Mucosa of stomach (tissue), 1 donor: ENCODE results near the gene LTO1.

Experiments used
- H3K27me3 ChIP-seq: one replicate; pipeline ENCODE4 v1.7.0; 2013; ENCODE audit warnings: mild to moderate bottlenecking, low read length; ENCODE audit not compliant: control insufficient read depth, insufficient read depth
- H3K36me3 ChIP-seq: one replicate; pipeline ENCODE4 v1.7.0; 2013; ENCODE audit warnings: low read length; ENCODE audit not compliant: control insufficient read depth, insufficient read depth
- H3K4me1 ChIP-seq: one replicate; pipeline ENCODE4 v1.7.0; 2013; ENCODE audit warnings: mild to moderate bottlenecking, low read length; ENCODE audit not compliant: control insufficient read depth, insufficient read depth
- H3K4me3 ChIP-seq: one replicate; pipeline ENCODE4 v1.7.0; 2013; ENCODE audit warnings: low read length
- H3K9ac ChIP-seq: one replicate; pipeline ENCODE4 v1.7.0; 2013; ENCODE audit warnings: mild to moderate bottlenecking, low read length, moderate library complexity
- H3K9me3 ChIP-seq: one replicate; pipeline ENCODE4 v1.7.0; 2013; ENCODE audit warnings: mild to moderate bottlenecking, low read length, moderate library complexity; ENCODE audit not compliant: control insufficient read depth
- donor health status: Pancreatic carcinoma.

LTO1 gene

GRCh38 chr11:69644071-69644961 lies 30.8 kb downstream of the LTO1 start:
- Histone ChIP-seq H3K27me3 (peaks cover 3% of the 10 kb centered on the region), H3K9me3 (no peaks in the 10 kb centered on the region), H3K4me1 (peaks cover 29% of the 10 kb centered on the region), H3K36me3 (peaks cover 14% of the 10 kb centered on the region), H3K9ac (no peak overlapping the region), H3K4me3 (no peak overlapping the region)

GRCh38 chr11:69643646-69644045 lies 31.5 kb downstream of the LTO1 start:
- Histone ChIP-seq H3K27me3 (peaks cover 3% of the 10 kb centered on the region), H3K4me3 (no peak overlapping the region), H3K9me3 (no peaks in the 10 kb centered on the region), H3K36me3 (peaks cover 12% of the 10 kb centered on the region), H3K4me1 (peaks cover 31% of the 10 kb centered on the region), H3K9ac (no peak overlapping the region)

GRCh38 chr11:69642913-69643632 lies 32.1 kb downstream of the LTO1 start:
- H3K4me1 ChIP-seq: peaks cover 36% of the 10 kb centered on the region
- no peaks in the 10 kb centered on the region for H3K9me3 ChIP-seq
- H3K27me3 ChIP-seq: peaks cover 3% of the 10 kb centered on the region
- peak overlapping the region; percentile 25 for H3K4me3 ChIP-seq
- H3K9ac ChIP-seq: peak overlapping the region; percentile 82
- H3K36me3 ChIP-seq: peaks cover 12% of the 10 kb centered on the region

GRCh38 chr11:69642549-69642912 lies 32.6 kb downstream of the LTO1 start:
- Histone ChIP-seq H3K9me3 (no peaks in the 10 kb centered on the region), H3K36me3 (peaks cover 12% of the 10 kb centered on the region), H3K4me1 (peaks cover 42% of the 10 kb centered on the region), H3K27me3 (peaks cover 9% of the 10 kb centered on the region), H3K4me3 (peak overlapping the region; percentile 25), H3K9ac (peak overlapping the region; percentile 82)

- H3K4me1 ChIP-seq: peaks cover 48% of the 10 kb centered on the region
- peak overlapping the region; percentile 82 for H3K9ac ChIP-seq
These were observed 33.2 kb downstream of the LTO1 start for GRCh38 chr11:69641681-69642548.

GRCh38 chr11:69640995-69641581 lies 34.1 kb downstream of the LTO1 start, which contains the start of gene CCND1:
TSS of gene CCND1 (plus strand) at chr11:69641156. CDS start at chr11:69641314, 158 bp downstream.
- peaks cover 56% of the 10 kb centered on the region for H3K4me1 ChIP-seq
- H3K9me3 ChIP-seq: no peaks in the 10 kb centered on the region
- H3K4me3 ChIP-seq: peak within 1 kb of the TSS; percentile 58
- peak within 1 kb of the TSS; percentile 82 for H3K9ac ChIP-seq
- H3K36me3 ChIP-seq: peaks cover 12% of the 10 kb centered on the region
- H3K27me3 ChIP-seq: peaks cover 18% of the 10 kb centered on the region

More at GRCh38 chr11:69641681-69642548, 33.2 kb downstream of the LTO1 start:
- Histone ChIP-seq H3K27me3 (peaks cover 13% of the 10 kb centered on the region), H3K9me3 (no peaks in the 10 kb centered on the region), H3K36me3 (peaks cover 12% of the 10 kb centered on the region), H3K4me3 (peak overlapping the region; percentile 58)

- Histone ChIP-seq H3K9me3 (no peaks in the 10 kb centered on the region), H3K27me3 (peaks cover 18% of the 10 kb centered on the region), H3K9ac (peak overlapping the region; percentile 54), H3K36me3 (peaks cover 12% of the 10 kb centered on the region), H3K4me3 (peak overlapping the region; percentile 36), H3K4me1 (peaks cover 60% of the 10 kb centered on the region)
These were observed 34.7 kb downstream of the LTO1 start for GRCh38 chr11:69640260-69640994.

GRCh38 chr11:69639831-69640230 lies 35.3 kb downstream of the LTO1 start:
- Histone ChIP-seq H3K36me3 (peaks cover 12% of the 10 kb centered on the region), H3K9me3 (no peaks in the 10 kb centered on the region), H3K9ac (peak overlapping the region; percentile 54), H3K27me3 (peaks cover 18% of the 10 kb centered on the region), H3K4me3 (peak overlapping the region; percentile 36), H3K4me1 (peaks cover 55% of the 10 kb centered on the region)

GRCh38 chr11:69638941-69639681 lies 36.0 kb downstream of the LTO1 start:
- Histone ChIP-seq H3K4me1 (peaks cover 48% of the 10 kb centered on the region), H3K27me3 (peaks cover 18% of the 10 kb centered on the region), H3K9ac (peak overlapping the region; percentile 54), H3K36me3 (peaks cover 6% of the 10 kb centered on the region), H3K9me3 (no peaks in the 10 kb centered on the region), H3K4me3 (no peak overlapping the region)

GRCh38 chr11:69637941-69638871 lies 36.9 kb downstream of the LTO1 start:
- H3K36me3 ChIP-seq: no peaks in the 10 kb centered on the region
- peak overlapping the region; percentile 54 for H3K9ac ChIP-seq
- no peaks in the 10 kb centered on the region for H3K9me3 ChIP-seq
- H3K4me3 ChIP-seq: peak overlapping the region; percentile 43
- H3K27me3 ChIP-seq: peaks cover 18% of the 10 kb centered on the region
- peaks cover 41% of the 10 kb centered on the region for H3K4me1 ChIP-seq
